NCI-H1694 treated with DMSO at 0.1 percent for 48 hours (cell line): ENCODE results near the gene DHX35.
A peak's percentile ranks its signal among the peaks of the same experiment; 100 is the strongest.

Experiments used
- DNase-seq: peaks from one replicate; lab custom pipeline; 2025; lab: John Stamatoyannopoulos, UW

The DHX35 gene

GRCh38 chr20:39025883-39026282 is 63.7 kb downstream of the DHX35 start:
- DNase-seq: no peak

GRCh38 chr20:39029364-39029763 is 67.2 kb downstream of the DHX35 start:
- no peak for DNase-seq

- DNase-seq: no peak
Observed at GRCh38 chr20:39032997-39033396, 70.9 kb downstream of the DHX35 start.

GRCh38 chr20:39036011-39036410 is 73.9 kb downstream of the DHX35 start:
- DNase-seq: no peak

GRCh38 chr20:39036851-39037250 is 74.7 kb downstream of the DHX35 start:
- DNase-seq: no peak

GRCh38 chr20:39038047-39038446 is 75.9 kb downstream of the DHX35 start:
- DNase-seq: no peak

- DNase-seq: no peak
Observed at GRCh38 chr20:39038495-39038894, 76.4 kb downstream of the DHX35 start.

- DNase-seq: no peak
Observed at GRCh38 chr20:39039261-39039660, 77.1 kb downstream of the DHX35 start.

- DNase-seq: no peak
Observed at GRCh38 chr20:39040116-39040515, 78.0 kb downstream of the DHX35 start.

GRCh38 chr20:39041067-39041466 is 78.9 kb downstream of the DHX35 start:
- no peak for DNase-seq

GRCh38 chr20:39042279-39043150 is 80.4 kb downstream of the DHX35 start:
- no peak for DNase-seq

- DNase-seq: no peak
Observed at GRCh38 chr20:39044501-39044900, 82.4 kb downstream of the DHX35 start.

GRCh38 chr20:39045676-39046075 is 83.5 kb downstream of the DHX35 start:
- DNase-seq: no peak

GRCh38 chr20:39047417-39047985 is 85.4 kb downstream of the DHX35 start:
- no peak for DNase-seq

GRCh38 chr20:39048000-39048696 is 86.0 kb downstream of the DHX35 start:
- DNase-seq: peak; percentile 38

GRCh38 chr20:39049148-39049547 is 87.0 kb downstream of the DHX35 start:
- no peak for DNase-seq

GRCh38 chr20:39049684-39050554 is 87.8 kb downstream of the DHX35 start:
- DNase-seq: peak; percentile 44

- no peak for DNase-seq
Observed at GRCh38 chr20:39050555-39050902, 88.4 kb downstream of the DHX35 start.

- no peak for DNase-seq
Observed at GRCh38 chr20:39052676-39053075, 90.5 kb downstream of the DHX35 start.

GRCh38 chr20:39057143-39057542 is 95.0 kb downstream of the DHX35 start:
- no peak for DNase-seq

GRCh38 chr20:39057911-39058310 is 95.8 kb downstream of the DHX35 start:
- no peak for DNase-seq

- DNase-seq: no peak
Observed at GRCh38 chr20:39059036-39059435, 96.9 kb downstream of the DHX35 start.
